GM12891 (cell line): Measurements from ENCODE around the gene SEMA6A.

Experiments used
- POLR2A ChIP-seq: IDR thresholded peaks from 2 replicates; pipeline ENCODE4 v1.6.1; 2011; ENCODE audit warnings: low read depth, low read length, control low read depth
- POLR2AphosphoS5 ChIP-seq: IDR thresholded peaks from 2 replicates; pipeline ENCODE4 v1.6.1; 2011; ENCODE audit warnings: low read depth, low read length, control low read depth
- TAF1 ChIP-seq: IDR thresholded peaks from 2 replicates; pipeline ENCODE4 v1.6.1; 2011; ENCODE audit warnings: low read depth, low read length, control low read depth

DNA sequence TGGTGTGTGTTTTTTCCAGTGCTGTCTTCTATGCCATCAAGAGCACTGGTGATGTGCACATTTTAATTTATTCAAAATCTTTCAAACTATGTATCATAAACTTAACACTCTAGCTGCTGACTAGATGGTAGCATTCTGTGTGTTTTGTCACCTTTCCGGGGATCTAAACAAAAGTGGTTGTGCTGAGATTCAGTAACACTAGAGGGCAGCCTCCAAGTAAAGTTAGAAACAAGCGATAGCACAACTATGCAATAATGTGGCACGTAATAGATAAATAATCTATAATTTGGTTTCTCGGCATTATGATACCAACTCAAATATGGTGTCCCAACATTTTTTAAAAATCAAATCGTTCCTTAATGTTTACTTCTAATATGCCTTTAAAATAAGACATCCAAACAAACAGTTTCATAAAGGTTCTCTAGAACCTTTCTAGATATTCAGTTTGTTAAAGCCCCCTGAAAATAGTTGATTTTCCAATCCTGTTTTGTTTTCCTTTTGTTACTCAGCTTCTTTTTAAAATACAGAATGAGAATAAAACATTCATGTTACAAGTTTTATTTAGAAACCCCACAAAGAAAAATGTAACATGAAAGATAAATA is 16.9 kb downstream of the SEMA6A start:
- TF ChIP-seq POLR2A (no peak), TAF1 (no peak), POLR2AphosphoS5 (no peak)
